ENCODE measurements around the gene TYRO3. TPM values are rescaled to one million over a fixed set of nuclear protein-coding genes. Genes with fewer than 3 reads are reported as not detected.

Gene TYRO3
- 10 to 100 TPM; 23.2 to 24.2 TPM for polyA plus RNA-seq

- Histone ChIP-seq H3K27ac (ENCODE audit: low read depth in 2 of 2, low read length in 1 of 2) (peak within 1 kb of the TSS; percentile 62 to 79), H3K9me3 (ENCODE audit: control insufficient read depth in 2 of 2, insufficient read depth in 1 of 2, low read depth in 1 of 2, low read length in 1 of 2) (no peaks in the 10 kb centered on the region), H3K4me1 (ENCODE audit: control insufficient read depth in 2 of 2, insufficient read depth in 2 of 2, low read length in 1 of 2) (peaks cover 3 to 23% of the 10 kb centered on the region in 2 donors), H3K4me3 (ENCODE audit: low read depth in 1 of 2, low read length in 2 of 2) (peak within 1 kb of the TSS; percentile 65 to 78), H3K36me3 (ENCODE audit: control insufficient read depth in 2 of 2, insufficient read depth in 2 of 2, low read length in 1 of 2) (peaks cover 0 to 7% of the 10 kb centered on the region in 2 donors), H3K27me3 (ENCODE audit: control insufficient read depth in 1 of 2, insufficient read depth in 2 of 2, low read length in 2 of 2) (no peaks in the 10 kb centered on the region)
- 1% methylated on average over 52 to 80 of the region's 81 CpGs for WGBS, 2 donors
These were observed at the start of gene TYRO3 for GRCh38 chr15:41558400-41559238. Gene TYRO3 (plus strand): TSS chr15:41559212. CDS start chr15:41559258, 46 bp downstream.

- H3K36me3 ChIP-seq (ENCODE audit: control insufficient read depth in 2 of 2, insufficient read depth in 2 of 2, low read length in 1 of 2): no peaks in the 10 kb centered on the region
- WGBS, 2 donors: 70 to 72% methylated on average over 7 of the region's 7 CpGs
- peaks cover 0 to 10% of the 10 kb centered on the region in 2 donors for H3K27me3 ChIP-seq (ENCODE audit: control insufficient read depth in 1 of 2, insufficient read depth in 2 of 2, low read length in 2 of 2)
- peak overlapping the region in 1 of 2 donors; percentile 38 for H3K4me3 ChIP-seq (ENCODE audit: low read depth in 1 of 2, low read length in 2 of 2)
- no peak overlapping the region for H3K27ac ChIP-seq (ENCODE audit: low read depth in 2 of 2, low read length in 1 of 2)
- H3K9me3 ChIP-seq (ENCODE audit: control insufficient read depth in 2 of 2, insufficient read depth in 1 of 2, low read depth in 1 of 2, low read length in 1 of 2): peaks cover 0 to 4% of the 10 kb centered on the region in 2 donors
- peaks cover 18% of the 10 kb centered on the region in 2 donors for H3K4me1 ChIP-seq (ENCODE audit: control insufficient read depth in 2 of 2, insufficient read depth in 2 of 2, low read length in 1 of 2)
These were observed 48.3 kb upstream of the TYRO3 start for GRCh38 chr15:41510728-41511127.

DNA sequence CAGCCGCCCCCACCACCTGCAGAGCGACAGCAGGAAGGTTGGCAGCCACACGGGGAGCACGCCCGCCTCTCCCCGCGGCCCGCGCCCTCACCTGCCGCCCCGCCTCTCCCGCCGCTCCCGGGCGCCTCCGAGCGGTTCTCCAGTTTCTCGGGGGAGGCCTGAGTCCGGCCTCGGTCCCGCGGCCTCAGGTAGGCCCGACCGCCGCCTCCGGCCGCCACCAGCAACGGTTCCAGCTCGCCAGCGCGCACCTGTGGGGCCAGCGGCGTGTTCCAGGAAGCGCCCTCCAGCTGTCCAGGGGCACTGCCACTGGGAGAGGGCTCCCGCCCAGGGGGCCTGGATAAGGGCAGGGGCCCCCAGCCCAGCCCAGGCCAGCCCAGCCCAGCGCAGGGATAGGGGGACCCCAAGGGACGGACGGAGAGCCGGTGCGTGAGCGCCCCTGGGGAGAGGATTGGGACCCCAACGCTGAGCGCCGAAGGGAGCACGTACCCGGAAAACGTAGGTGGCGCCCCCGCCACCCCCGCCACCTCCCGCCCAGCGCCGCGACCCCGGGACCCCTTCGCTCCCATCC is 47.6 kb upstream of the TYRO3 start:
- H3K27ac ChIP-seq (ENCODE audit: low read depth in 2 of 2, low read length in 1 of 2): no peak overlapping the region
- H3K27me3 ChIP-seq (ENCODE audit: control insufficient read depth in 1 of 2, insufficient read depth in 2 of 2, low read length in 2 of 2): peaks cover 0 to 10% of the 10 kb centered on the region in 2 donors
- H3K4me1 ChIP-seq (ENCODE audit: control insufficient read depth in 2 of 2, insufficient read depth in 2 of 2, low read length in 1 of 2): peaks cover 18% of the 10 kb centered on the region in 2 donors
- peak overlapping the region; percentile 10 to 38 for H3K4me3 ChIP-seq (ENCODE audit: low read depth in 1 of 2, low read length in 2 of 2)
- 9 to 14% methylated on average over 28 to 56 of the region's 56 CpGs for WGBS, 2 donors
- no peaks in the 10 kb centered on the region for H3K36me3 ChIP-seq (ENCODE audit: control insufficient read depth in 2 of 2, insufficient read depth in 2 of 2, low read length in 1 of 2)
- peaks cover 0 to 4% of the 10 kb centered on the region in 2 donors for H3K9me3 ChIP-seq (ENCODE audit: control insufficient read depth in 2 of 2, insufficient read depth in 1 of 2, low read depth in 1 of 2, low read length in 1 of 2)

DNA sequence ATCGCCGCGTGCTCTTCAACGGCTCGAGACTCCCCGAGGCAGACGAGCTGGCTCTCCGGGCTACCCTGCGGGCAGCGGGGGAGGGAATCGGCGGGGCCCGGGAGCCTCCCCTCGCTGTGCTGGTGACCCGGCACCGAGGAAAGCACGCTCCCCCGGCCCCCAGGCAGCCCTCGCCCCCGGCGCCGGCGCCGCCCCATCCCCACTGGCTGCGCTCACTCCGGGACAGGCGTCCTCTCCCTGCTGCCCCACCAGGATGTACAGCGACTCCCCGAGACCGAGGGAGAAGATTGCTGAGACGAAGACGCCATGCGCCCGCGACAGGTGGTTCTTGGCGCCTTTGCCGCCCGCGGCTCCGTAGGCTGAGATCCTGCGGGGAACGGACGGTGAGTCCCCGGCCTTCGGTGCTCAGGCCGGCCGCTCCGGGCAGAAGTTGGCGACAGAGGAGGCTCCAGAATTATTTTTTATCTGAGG is 47.1 kb upstream of the TYRO3 start:
- Histone ChIP-seq H3K36me3 (ENCODE audit: control insufficient read depth in 2 of 2, insufficient read depth in 2 of 2, low read length in 1 of 2) (no peaks in the 10 kb centered on the region), H3K27ac (ENCODE audit: low read depth in 2 of 2, low read length in 1 of 2) (no peak overlapping the region), H3K4me1 (ENCODE audit: control insufficient read depth in 2 of 2, insufficient read depth in 2 of 2, low read length in 1 of 2) (peaks cover 18% of the 10 kb centered on the region in 2 donors), H3K27me3 (ENCODE audit: control insufficient read depth in 1 of 2, insufficient read depth in 2 of 2, low read length in 2 of 2) (peaks cover 0 to 10% of the 10 kb centered on the region in 2 donors), H3K9me3 (ENCODE audit: control insufficient read depth in 2 of 2, insufficient read depth in 1 of 2, low read depth in 1 of 2, low read length in 1 of 2) (peaks cover 0 to 4% of the 10 kb centered on the region in 2 donors), H3K4me3 (ENCODE audit: low read depth in 1 of 2, low read length in 2 of 2) (peak overlapping the region; percentile 13 to 38)
- WGBS, 2 donors: 1% methylated on average over 40 to 49 of the region's 49 CpGs

GRCh38 chr15:41512512-41512939 is 46.5 kb upstream of the TYRO3 start:
- peaks cover 0 to 4% of the 10 kb centered on the region in 2 donors for H3K36me3 ChIP-seq (ENCODE audit: control insufficient read depth in 2 of 2, insufficient read depth in 2 of 2, low read length in 1 of 2)
- peaks cover 0 to 4% of the 10 kb centered on the region in 2 donors for H3K9me3 ChIP-seq (ENCODE audit: control insufficient read depth in 2 of 2, insufficient read depth in 1 of 2, low read depth in 1 of 2, low read length in 1 of 2)
- peaks cover 0 to 10% of the 10 kb centered on the region in 2 donors for H3K27me3 ChIP-seq (ENCODE audit: control insufficient read depth in 1 of 2, insufficient read depth in 2 of 2, low read length in 2 of 2)
- peak overlapping the region in 1 of 2 donors; percentile 38 for H3K4me3 ChIP-seq (ENCODE audit: low read depth in 1 of 2, low read length in 2 of 2)
- H3K4me1 ChIP-seq (ENCODE audit: control insufficient read depth in 2 of 2, insufficient read depth in 2 of 2, low read length in 1 of 2): peaks cover 18% of the 10 kb centered on the region in 2 donors
- H3K27ac ChIP-seq (ENCODE audit: low read depth in 2 of 2, low read length in 1 of 2): no peak overlapping the region
- WGBS, 2 donors: 7 to 9% methylated on average over 33 of the region's 33 CpGs

GRCh38 chr15:41512940-41513505 is 46.0 kb upstream of the TYRO3 start:
- H3K4me1 ChIP-seq (ENCODE audit: control insufficient read depth in 2 of 2, insufficient read depth in 2 of 2, low read length in 1 of 2): peaks cover 18% of the 10 kb centered on the region in 2 donors
- peak overlapping the region; percentile 2 to 38 for H3K4me3 ChIP-seq (ENCODE audit: low read depth in 1 of 2, low read length in 2 of 2)
- peaks cover 0 to 7% of the 10 kb centered on the region in 2 donors for H3K36me3 ChIP-seq (ENCODE audit: control insufficient read depth in 2 of 2, insufficient read depth in 2 of 2, low read length in 1 of 2)
- H3K9me3 ChIP-seq (ENCODE audit: control insufficient read depth in 2 of 2, insufficient read depth in 1 of 2, low read depth in 1 of 2, low read length in 1 of 2): peaks cover 0 to 4% of the 10 kb centered on the region in 2 donors
- H3K27ac ChIP-seq (ENCODE audit: low read depth in 2 of 2, low read length in 1 of 2): no peak overlapping the region
- 2% methylated on average over 40 of the region's 40 CpGs for WGBS, 2 donors
- H3K27me3 ChIP-seq (ENCODE audit: control insufficient read depth in 1 of 2, insufficient read depth in 2 of 2, low read length in 2 of 2): peaks cover 0 to 10% of the 10 kb centered on the region in 2 donors

DNA sequence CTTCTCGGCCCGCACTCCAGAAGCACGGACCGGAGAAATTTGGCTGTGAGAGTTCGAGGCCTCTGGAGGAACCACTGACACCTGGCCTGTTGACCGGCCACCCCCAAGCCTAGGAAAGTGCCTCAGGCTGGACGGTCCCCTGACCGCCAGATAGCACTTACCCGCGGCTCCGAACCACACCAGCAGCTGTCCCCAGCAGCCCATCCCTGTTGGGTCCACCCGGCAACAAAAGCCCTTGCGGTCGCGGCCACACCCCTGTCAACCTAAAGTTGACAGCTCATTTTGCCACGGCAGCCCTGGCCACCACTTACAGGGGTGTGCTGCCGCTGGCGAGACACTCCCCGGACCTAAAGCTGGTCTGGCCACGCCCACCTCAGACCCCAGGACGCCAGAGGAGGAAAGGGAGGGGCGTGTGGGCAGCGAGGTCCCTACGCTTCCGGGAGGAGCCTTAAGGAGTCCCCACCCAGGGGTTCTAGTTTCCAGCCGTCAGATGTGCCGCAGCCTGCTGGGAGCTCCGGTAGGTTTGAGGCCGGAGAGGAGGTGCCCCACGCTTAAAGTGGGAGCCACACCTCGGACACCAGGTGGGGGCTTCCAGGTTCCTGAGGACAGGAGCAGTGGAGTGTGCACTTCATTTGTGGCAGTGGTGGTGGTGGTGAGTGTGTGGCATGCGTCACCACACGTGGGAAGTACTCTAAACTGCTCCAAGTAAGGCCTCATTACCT is 45.3 kb upstream of the TYRO3 start, which contains the start of gene LTK:
Gene LTK (minus strand): TSS at position 322 of the 722 bp plus-strand sequence. CDS start 118 bp downstream, at position 204.
- Histone ChIP-seq H3K4me1 (ENCODE audit: control insufficient read depth in 2 of 2, insufficient read depth in 2 of 2, low read length in 1 of 2) (peaks cover 18% of the 10 kb centered on the region in 2 donors), H3K27ac (ENCODE audit: low read depth in 2 of 2, low read length in 1 of 2) (no peak within 1 kb of the TSS), H3K4me3 (ENCODE audit: low read depth in 1 of 2, low read length in 2 of 2) (peak within 1 kb of the TSS; percentile 2 to 38), H3K27me3 (ENCODE audit: control insufficient read depth in 1 of 2, insufficient read depth in 2 of 2, low read length in 2 of 2) (peaks cover 0 to 10% of the 10 kb centered on the region in 2 donors), H3K9me3 (ENCODE audit: control insufficient read depth in 2 of 2, insufficient read depth in 1 of 2, low read depth in 1 of 2, low read length in 1 of 2) (peaks cover 0 to 4% of the 10 kb centered on the region in 2 donors), H3K36me3 (ENCODE audit: control insufficient read depth in 2 of 2, insufficient read depth in 2 of 2, low read length in 1 of 2) (peaks cover 0 to 11% of the 10 kb centered on the region in 2 donors)
- 8 to 12% methylated on average over 33 of the region's 33 CpGs for WGBS, 2 donors

GRCh38 chr15:41517895-41518449 is 41.0 kb upstream of the TYRO3 start:
- Histone ChIP-seq H3K4me3 (ENCODE audit: low read depth in 1 of 2, low read length in 2 of 2) (no peak overlapping the region), H3K36me3 (ENCODE audit: control insufficient read depth in 2 of 2, insufficient read depth in 2 of 2, low read length in 1 of 2) (peaks cover 0 to 23% of the 10 kb centered on the region in 2 donors), H3K4me1 (ENCODE audit: control insufficient read depth in 2 of 2, insufficient read depth in 2 of 2, low read length in 1 of 2) (peaks cover 7 to 10% of the 10 kb centered on the region in 2 donors), H3K9me3 (ENCODE audit: control insufficient read depth in 2 of 2, insufficient read depth in 1 of 2, low read depth in 1 of 2, low read length in 1 of 2) (no peaks in the 10 kb centered on the region), H3K27me3 (ENCODE audit: control insufficient read depth in 1 of 2, insufficient read depth in 2 of 2, low read length in 2 of 2) (no peaks in the 10 kb centered on the region), H3K27ac (ENCODE audit: low read depth in 2 of 2, low read length in 1 of 2) (no peak overlapping the region)
- 91 to 93% methylated on average over 8 of the region's 8 CpGs for WGBS, 2 donors

Data from esophagus (tissue), 2 donors.